Measurements from ENCODE around the gene TMEM243. TPM values are rescaled to one million over a fixed set of nuclear protein-coding genes. Genes with fewer than 3 reads are reported as not detected.

The TMEM243 gene
- total and polyA plus RNA-seq, 2 donors (not counting 1 experiment from before 2014, with no cell fraction given), result 161 to 164 TPM

GRCh38 chr7:87220734-87221215 is 1.2 kb upstream of the TMEM243 start:
- H3K4me1 ChIP-seq (ENCODE audit: control insufficient read depth in 2 of 2, insufficient read depth in 2 of 2, low read length in 2 of 2), result peaks cover 34 to 37% of the 10 kb centered on the region in 2 donors
- peak overlapping the region; percentile 81 for H2AFZ ChIP-seq (ENCODE audit: insufficient read depth, low read depth, low read length, poor library complexity, severe bottlenecking)
- no peaks in the 10 kb centered on the region for H3K9me3 ChIP-seq (ENCODE audit: control extremely low read depth in 1 of 3, control insufficient read depth in 2 of 3, insufficient read depth in 1 of 3, low read length in 2 of 3)
- ATAC-seq (ENCODE audit: low read depth) (no peak), DNase-seq (no peak)
- H3K9ac ChIP-seq (ENCODE audit: low read length), result peak overlapping the region; percentile 91
- ChIA-PET POLR2A (interaction anchor here (1.4 to 4.7 kb wide), 4 partner anchors 30 to 125 kb away, joined by 4 to 58 read pairs (median 6); partner anchors contain the start of genes CROT and DMTF1), CTCF (interaction anchor here (0.9 to 2.2 kb wide), 8 partner anchors 15 to 163 kb away, joined by 3 to 11 read pairs (median 5); partner anchors contain the start of gene DMTF1)
- peaks cover 14% of the 10 kb centered on the region for H4K20me1 ChIP-seq (ENCODE audit: control insufficient read depth, insufficient read depth, low read length, poor library complexity, severe bottlenecking)
- Mint-ChIP-seq H3K27me3 (no peaks in the 10 kb centered on the region), H3K27ac (peak overlapping the region; percentile 81), H3K4me1 (peaks cover 37% of the 10 kb centered on the region), H3K9me3 (ENCODE audit: insufficient read depth) (no peaks in the 10 kb centered on the region), H3K4me3 (peak overlapping the region; percentile 99)
- H3K36me3 ChIP-seq (replicated peaks in 1 of 2; ENCODE audit: control extremely low read depth in 1 of 2, control insufficient read depth in 1 of 2, extremely low read depth in 1 of 2, insufficient read depth in 2 of 2, low read length in 1 of 2), result no peaks in the 10 kb centered on the region
- intact Hi-C loops (cut with micrococcal nuclease), result loop anchor here (1.0 to 5.0 kb wide), 3 partner anchors 68 to 997 kb away; partner anchors contain the start of genes DMTF1 and RUNDC3B
- H3K27ac ChIP-seq (ENCODE audit: low read length in 2 of 2), result peak overlapping the region in 1 of 2 donors; percentile 93
- WGBS (ENCODE audit: insufficient coverage), result 11% methylated on average over 10 of the region's 17 CpGs
- H3K27me3 ChIP-seq (replicated peaks in 1 of 4; ENCODE audit: control extremely low read depth in 1 of 4, control insufficient read depth in 3 of 4, insufficient read depth in 4 of 4, low read length in 3 of 4), result peaks cover 0 to 4% (median 0%) of the 10 kb centered on the region in 4 experiments
- H3K4me2 ChIP-seq (replicated peaks; ENCODE audit: low read depth, low read length, poor library complexity, severe bottlenecking), result peak overlapping the region; percentile 92
- peak overlapping the region; percentile 1 to 99 (median 91) for H3K4me3 ChIP-seq (ENCODE audit: control extremely low read depth in 1 of 5, extremely low read depth in 1 of 5, insufficient read depth in 1 of 5, low read depth in 2 of 5, low read length in 4 of 5)
- TF ChIP-seq EZH2 (IDR thresholded peaks at IDR 0.05; ENCODE audit: borderline replicate concordance, insufficient read depth, low read depth, low read length, poor library complexity, severe bottlenecking) (no peak), CTCF (IDR thresholded peaks at IDR 0.05) (no peak)
- peaks cover 24% of the 10 kb centered on the region for H3K79me2 ChIP-seq (ENCODE audit: control insufficient read depth, insufficient read depth, low read length)
